ENCODE measurements around the gene PCDHGB5.

DNA sequence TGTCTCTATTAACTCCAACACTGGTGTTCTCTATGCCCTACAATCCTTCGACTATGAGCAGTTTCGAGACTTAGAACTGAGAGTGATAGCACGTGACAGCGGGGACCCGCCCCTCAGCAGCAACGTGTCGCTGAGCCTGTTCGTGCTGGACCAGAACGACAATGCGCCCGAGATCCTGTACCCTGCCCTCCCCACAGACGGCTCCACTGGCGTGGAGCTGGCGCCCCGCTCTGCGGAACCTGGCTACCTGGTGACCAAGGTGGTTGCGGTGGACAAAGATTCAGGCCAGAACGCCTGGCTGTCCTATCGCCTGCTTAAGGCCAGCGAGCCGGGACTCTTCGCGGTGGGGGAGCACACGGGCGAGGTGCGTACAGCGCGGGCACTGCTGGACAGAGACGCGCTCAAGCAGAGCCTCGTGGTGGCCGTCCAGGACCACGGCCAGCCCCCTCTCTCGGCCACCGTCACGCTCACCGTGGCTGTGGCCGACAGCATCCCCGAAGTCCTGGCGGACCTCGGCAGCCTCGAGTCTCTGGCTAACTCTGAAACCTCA is 25.1 kb downstream of the PCDHGB5 start:
- TF ChIP-seq CTCF (IDR thresholded peaks at IDR 0.05) (no peak), POLR2AphosphoS5 (IDR thresholded peaks at IDR 0.05; ENCODE audit: insufficient read depth in 1 of 2, low read depth in 1 of 2) (no peak), POLR2A (IDR thresholded peaks at IDR 0.05) (no peak)
